Effector memory CD4-positive, alpha-beta T cell (primary cell): ENCODE results near the gene SHANK3.
"Not testable (repeated sequence)": the region's sequence is repeated elsewhere in the genome, so short reads cannot be mapped to it uniquely, and the experiment has no call there.

ENCODE experiments used
- DNase-seq, 3 donors: peaks; one replicate each; pipeline ENCODE4 v3.0.0-alpha.2; 2020
- H3K27ac ChIP-seq: 2 replicates; pipeline ENCODE4 v1.7.0; 2013; ENCODE audit warnings: mild to moderate bottlenecking, low read length, moderate library complexity; ENCODE audit not compliant: insufficient read depth, poor library complexity, severe bottlenecking
- H3K27me3 ChIP-seq: replicated peaks from 2 replicates; pipeline ENCODE4 v1.7.0; 2013; ENCODE audit warnings: mild to moderate bottlenecking, low read length; ENCODE audit not compliant: insufficient read depth, control insufficient read depth, poor library complexity, severe bottlenecking
- H3K36me3 ChIP-seq: 2 replicates; pipeline ENCODE4 v1.7.0; 2013; ENCODE audit warnings: mild to moderate bottlenecking, low read length, moderate library complexity; ENCODE audit not compliant: control insufficient read depth, insufficient read depth
- H3K4me1 ChIP-seq: 2 replicates; pipeline ENCODE4 v1.7.0; 2013; ENCODE audit warnings: low read length, mild to moderate bottlenecking; ENCODE audit not compliant: control insufficient read depth, insufficient read depth, poor library complexity, severe bottlenecking
- H3K4me3 ChIP-seq: 2 replicates; pipeline ENCODE4 v1.7.0; 2013; ENCODE audit warnings: low read length, low read depth, mild to moderate bottlenecking; ENCODE audit not compliant: insufficient read depth, poor library complexity, severe bottlenecking
- H3K9me3 ChIP-seq: 2 replicates; pipeline ENCODE4 v1.7.0; 2013; ENCODE audit warnings: mild to moderate bottlenecking, low read length, moderate library complexity; ENCODE audit not compliant: control insufficient read depth

Gene SHANK3

DNA sequence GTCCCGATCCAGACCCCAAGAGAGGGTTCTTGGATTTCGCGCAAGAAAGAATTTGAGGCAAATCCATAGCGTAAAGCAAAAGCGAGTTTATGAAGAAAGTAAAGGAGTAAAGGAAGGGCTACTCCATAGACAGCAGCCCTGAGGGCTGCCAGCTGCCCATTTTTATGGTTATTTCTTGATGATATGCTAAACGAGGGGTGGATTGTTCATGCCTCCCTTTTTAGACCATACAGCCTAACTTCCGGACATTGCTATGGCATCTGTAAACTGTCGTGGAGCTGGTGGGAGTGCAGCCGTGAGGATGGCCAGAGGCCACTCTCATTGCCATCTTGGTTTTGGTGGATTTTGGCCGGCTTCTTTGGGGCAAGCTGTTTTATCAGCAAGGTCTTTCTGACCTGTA is 19.4 kb upstream of the SHANK3 start:
- Histone ChIP-seq H3K27ac (no peak overlapping the region), H3K4me3 (no peak overlapping the region), H3K9me3 (no peaks in the 10 kb centered on the region)

DNA sequence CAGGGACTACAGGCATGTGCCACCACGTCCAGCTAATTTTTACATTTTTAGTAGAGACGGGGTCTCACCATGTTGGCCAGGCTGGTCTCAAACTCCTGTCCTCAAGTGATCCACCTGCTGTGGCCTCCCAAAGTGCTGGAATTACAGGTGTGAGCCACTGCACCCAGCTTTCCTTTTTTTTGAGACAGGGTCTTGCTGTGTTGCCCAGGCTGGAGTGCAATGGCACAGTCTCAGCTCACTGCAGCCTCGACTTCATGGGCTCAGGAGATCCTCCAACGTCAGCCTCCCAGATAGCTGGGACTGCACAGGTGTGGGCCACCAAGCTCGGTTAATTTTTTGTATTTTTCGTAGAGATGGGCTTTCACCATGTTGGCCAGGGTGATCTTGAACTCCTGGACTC is 18.0 kb upstream of the SHANK3 start:
- not testable (repeated sequence) for H3K4me3 ChIP-seq, DNase-seq, H3K36me3 ChIP-seq

More for the DNA sequence above, 19.4 kb upstream of the SHANK3 start:
- no peak for DNase-seq
- Histone ChIP-seq H3K4me1 (no peaks in the 10 kb centered on the region), H3K27me3 (no peaks in the 10 kb centered on the region), H3K36me3 (no peaks in the 10 kb centered on the region)

DNA sequence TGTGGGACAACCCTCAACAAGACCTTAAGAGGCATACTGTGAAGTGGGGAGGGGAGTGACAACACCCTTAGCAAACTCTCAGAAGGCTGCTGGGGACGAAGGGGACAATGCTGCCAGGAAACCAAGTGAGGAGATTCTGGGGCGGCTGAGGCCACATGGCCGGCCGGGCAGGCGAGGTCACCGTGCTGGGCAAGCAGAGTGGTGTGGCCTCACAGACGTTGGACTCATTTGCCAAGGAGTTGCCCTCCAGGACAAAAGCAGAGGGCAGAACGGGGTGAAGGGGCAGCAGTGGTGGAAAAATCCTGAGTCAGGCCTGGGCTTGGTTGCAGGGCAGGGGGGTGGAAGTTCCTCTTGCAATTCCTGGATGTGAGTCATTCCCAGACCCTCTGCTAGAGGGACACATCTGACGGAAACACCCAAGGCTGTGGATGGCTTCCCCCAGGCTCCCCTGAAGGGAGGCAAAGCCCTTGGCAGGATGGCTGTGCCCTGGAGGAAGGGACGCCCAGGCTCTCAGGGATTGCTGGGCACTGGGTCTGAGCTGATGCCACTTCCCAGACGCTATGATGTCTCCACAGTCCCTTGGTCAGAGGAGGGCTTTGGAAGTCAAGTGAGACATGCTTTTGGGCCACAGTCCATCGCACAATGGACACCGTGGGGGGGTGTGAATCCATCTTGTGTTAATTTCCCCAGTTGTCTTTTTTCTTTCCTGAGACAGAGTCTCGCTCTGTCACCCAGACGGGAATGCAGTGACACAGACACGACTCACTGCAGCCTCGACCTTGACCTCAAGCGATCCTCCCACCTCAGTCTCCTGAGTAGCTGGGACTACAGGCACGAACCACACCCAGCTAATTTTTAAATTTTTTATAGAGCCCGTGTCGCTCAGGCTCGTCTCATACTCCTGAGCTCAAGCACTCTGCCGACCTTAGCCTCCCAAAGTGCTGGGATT is 16.2 kb upstream of the SHANK3 start:
- no peaks in the 10 kb centered on the region for H3K9me3 ChIP-seq
- no peaks in the 10 kb centered on the region for H3K36me3 ChIP-seq
- no peak overlapping the region for H3K4me3 ChIP-seq
- DNase-seq: no peak
- no peaks in the 10 kb centered on the region for H3K27me3 ChIP-seq
- no peak overlapping the region for H3K27ac ChIP-seq
- H3K4me1 ChIP-seq: no peaks in the 10 kb centered on the region

More for the DNA sequence above, 18.0 kb upstream of the SHANK3 start:
- not testable (repeated sequence) for H3K9me3 ChIP-seq, H3K4me1 ChIP-seq, H3K27ac ChIP-seq, H3K27me3 ChIP-seq

DNA sequence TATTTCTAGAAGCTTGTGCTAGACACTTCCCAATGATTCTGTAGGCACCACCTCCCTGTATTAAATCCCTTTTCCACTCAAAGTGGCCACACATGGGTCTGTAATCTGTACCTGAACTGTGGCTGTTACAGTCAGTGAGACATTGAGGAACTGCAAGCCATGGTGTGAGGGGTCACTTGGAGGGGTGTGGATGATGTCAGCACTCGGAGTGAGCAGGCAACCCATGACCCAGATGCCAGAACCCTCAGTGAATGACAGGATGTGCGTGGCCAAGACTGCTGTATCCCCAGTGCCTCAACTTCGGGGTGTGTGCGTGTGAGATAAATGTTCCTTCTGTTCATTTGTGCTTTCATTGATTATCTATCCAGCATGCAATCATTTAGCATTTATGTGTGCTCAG is 14.7 kb upstream of the SHANK3 start:
- H3K4me1 ChIP-seq: no peaks in the 10 kb centered on the region
- no peak overlapping the region for H3K4me3 ChIP-seq
- DNase-seq: no peak
- H3K27ac ChIP-seq: no peak overlapping the region
- no peaks in the 10 kb centered on the region for H3K36me3 ChIP-seq
- no peaks in the 10 kb centered on the region for H3K27me3 ChIP-seq
- H3K9me3 ChIP-seq: no peaks in the 10 kb centered on the region

DNA sequence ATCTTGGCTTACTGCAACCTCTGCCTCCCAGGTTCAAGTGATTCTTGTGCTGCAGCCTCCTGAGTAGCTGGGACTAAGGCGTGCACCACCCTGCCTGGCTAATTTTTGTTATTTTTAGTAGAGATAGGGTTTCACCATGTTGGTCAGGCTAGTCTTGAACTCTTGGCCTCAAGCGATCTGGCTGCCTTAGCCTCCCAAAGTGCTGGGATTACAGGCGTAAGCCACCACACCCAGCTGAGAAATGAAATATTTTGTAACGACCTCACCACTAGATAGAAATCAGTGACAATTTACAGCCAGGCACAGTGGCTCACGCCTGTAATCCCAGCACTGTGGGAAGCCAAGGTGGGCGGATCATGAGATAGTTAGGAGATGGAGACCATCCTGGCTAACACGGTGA is 12.9 kb upstream of the SHANK3 start:
- H3K27me3 ChIP-seq: not testable (repeated sequence)

DNA sequence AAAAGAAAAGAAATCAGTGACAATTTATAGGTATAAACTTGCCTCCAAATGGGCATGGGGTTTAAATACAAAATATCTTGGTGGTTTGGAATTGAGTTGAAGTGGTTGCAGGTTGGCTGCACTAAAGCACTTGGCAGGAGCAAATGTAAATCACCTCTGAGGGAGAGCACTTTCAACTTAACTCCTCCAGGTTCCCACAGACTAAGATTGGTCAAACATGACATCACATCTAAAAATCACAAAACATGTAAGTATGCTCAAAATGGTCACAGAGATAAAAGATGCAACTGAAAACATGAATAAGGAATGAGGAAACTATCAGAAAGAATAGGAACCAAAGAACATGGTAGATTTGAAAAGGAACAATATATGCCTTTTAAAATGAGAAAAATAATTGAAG is 12.3 kb upstream of the SHANK3 start:
- H3K4me1 ChIP-seq: no peaks in the 10 kb centered on the region
- H3K27ac ChIP-seq: no peak overlapping the region
- no peak for DNase-seq
- H3K27me3 ChIP-seq: no peaks in the 10 kb centered on the region
- H3K36me3 ChIP-seq: no peaks in the 10 kb centered on the region
- no peaks in the 10 kb centered on the region for H3K9me3 ChIP-seq
- H3K4me3 ChIP-seq: no peak overlapping the region

More for the DNA sequence above, 12.9 kb upstream of the SHANK3 start:
- DNase-seq, H3K9me3 ChIP-seq, H3K36me3 ChIP-seq, H3K4me3 ChIP-seq, H3K27ac ChIP-seq, H3K4me1 ChIP-seq: not testable (repeated sequence)

DNA sequence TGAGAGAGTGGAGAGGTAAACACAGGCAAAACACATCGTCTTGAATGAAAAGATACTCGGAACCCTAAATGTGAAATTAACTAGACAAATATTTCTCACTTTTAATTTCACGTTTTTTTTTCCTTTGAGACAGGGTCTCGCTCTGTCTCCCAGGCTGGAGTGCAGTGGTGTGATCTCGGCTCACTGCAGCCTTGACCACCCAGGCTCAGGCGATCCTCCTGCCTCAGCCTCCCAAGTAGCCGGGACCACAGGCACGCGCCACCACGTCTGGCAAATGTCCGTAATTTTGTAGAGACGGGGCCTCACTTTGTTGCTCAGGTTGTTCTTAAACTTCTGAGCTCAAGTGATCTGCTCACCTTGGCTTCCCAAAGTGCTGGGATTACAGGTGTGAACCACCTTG is 7.4 kb upstream of the SHANK3 start:
- no peaks in the 10 kb centered on the region for H3K9me3 ChIP-seq

DNA sequence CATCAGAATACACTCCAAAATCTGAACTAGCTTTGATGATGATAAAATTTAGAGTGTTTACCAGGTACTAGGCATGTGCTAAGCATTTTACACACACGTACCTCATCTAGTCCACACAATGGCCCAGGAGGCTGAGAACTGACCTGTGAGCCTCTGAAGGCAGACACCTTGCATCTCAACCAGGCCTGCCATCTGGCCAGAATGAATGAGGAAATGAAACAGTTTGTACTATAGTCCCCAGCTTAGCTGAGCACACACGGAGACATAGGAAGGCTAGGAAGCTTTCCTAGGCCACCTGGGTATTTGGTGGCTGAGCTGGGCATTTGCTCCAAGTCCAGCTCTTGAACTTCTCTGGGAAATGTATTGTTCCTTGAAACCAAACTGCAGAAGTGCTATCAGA is 6.9 kb upstream of the SHANK3 start:
- H3K9me3 ChIP-seq: no peaks in the 10 kb centered on the region
- no peak for DNase-seq
- no peaks in the 10 kb centered on the region for H3K4me1 ChIP-seq
- no peak overlapping the region for H3K4me3 ChIP-seq
- no peak overlapping the region for H3K27ac ChIP-seq
- no peaks in the 10 kb centered on the region for H3K27me3 ChIP-seq
- H3K36me3 ChIP-seq: no peaks in the 10 kb centered on the region

More for the DNA sequence above, 7.4 kb upstream of the SHANK3 start:
- no peak overlapping the region for H3K27ac ChIP-seq
- H3K4me3 ChIP-seq: no peak overlapping the region
- no peak for DNase-seq
- no peaks in the 10 kb centered on the region for H3K27me3 ChIP-seq
- H3K36me3 ChIP-seq: no peaks in the 10 kb centered on the region
- no peaks in the 10 kb centered on the region for H3K4me1 ChIP-seq

DNA sequence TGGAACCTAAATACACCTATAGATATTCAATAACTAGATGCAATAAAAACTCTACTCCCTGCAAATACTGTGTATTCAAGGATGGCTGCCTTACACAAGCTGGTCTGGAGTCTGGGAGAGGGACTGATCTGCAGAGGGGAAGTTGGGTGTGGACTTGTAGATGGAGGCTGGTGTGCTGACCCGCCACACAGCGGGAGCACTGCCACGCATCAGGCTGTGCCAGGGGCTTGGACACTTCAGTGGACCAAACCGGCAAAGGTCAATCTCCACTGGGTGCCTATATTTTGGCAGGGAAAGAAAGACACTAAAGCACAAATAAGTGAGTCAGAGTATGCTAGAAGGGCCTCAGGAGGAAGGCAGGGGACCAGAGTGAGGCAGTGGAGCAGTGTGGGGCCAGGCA is 2.1 kb upstream of the SHANK3 start:
- H3K4me1 ChIP-seq: peaks cover 16% of the 10 kb centered on the region
- peaks cover 25% of the 10 kb centered on the region for H3K27me3 ChIP-seq
- H3K27ac ChIP-seq: no peak overlapping the region
- H3K9me3 ChIP-seq: no peaks in the 10 kb centered on the region
- no peak for DNase-seq
- H3K36me3 ChIP-seq: no peaks in the 10 kb centered on the region
- H3K4me3 ChIP-seq: no peak overlapping the region

DNA sequence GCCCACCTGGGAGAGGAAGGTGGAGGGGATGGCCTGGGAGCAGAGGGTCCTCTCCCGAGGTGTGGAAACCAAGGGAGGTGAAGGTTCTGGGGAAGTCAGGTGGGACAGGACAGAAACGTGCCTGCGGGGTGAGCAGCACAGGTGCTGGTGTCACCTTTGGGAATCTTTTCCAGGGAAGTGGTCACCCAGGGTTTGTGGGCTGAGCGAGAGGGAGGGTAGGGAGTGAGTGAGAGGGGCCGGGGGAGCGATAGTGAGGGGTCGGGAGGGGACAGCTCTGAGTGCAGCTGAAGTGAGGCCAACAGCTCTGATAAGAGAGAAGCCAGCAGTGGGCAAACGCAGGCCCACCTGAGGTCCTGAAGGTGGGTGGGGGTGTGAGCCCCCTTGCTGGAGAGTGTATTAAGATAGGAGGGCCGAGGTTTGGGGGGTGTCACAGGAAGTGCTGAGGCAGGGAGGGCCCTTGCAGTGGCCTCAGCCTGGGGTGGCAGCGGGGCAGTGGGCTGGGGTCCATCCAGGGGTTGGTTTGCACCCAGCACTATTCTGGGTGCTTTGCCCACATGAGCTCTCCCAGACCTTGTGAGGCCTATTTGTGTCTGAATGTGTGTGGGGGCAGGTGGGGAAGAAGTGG is 1.6 kb upstream of the SHANK3 start:
- H3K4me1 ChIP-seq: peaks cover 16% of the 10 kb centered on the region
- no peaks in the 10 kb centered on the region for H3K36me3 ChIP-seq
- peaks cover 25% of the 10 kb centered on the region for H3K27me3 ChIP-seq
- H3K27ac ChIP-seq: no peak overlapping the region
- H3K9me3 ChIP-seq: no peaks in the 10 kb centered on the region
- H3K4me3 ChIP-seq: no peak overlapping the region
- DNase-seq: no peak
